Fibroblast of upper back skin (primary cell): ENCODE results near the gene GPX2.

Experiments
- DNase-seq: peaks from one replicate; pipeline ENCODE4 v3.0.0-alpha.2; 2013

GPX2 gene

DNA sequence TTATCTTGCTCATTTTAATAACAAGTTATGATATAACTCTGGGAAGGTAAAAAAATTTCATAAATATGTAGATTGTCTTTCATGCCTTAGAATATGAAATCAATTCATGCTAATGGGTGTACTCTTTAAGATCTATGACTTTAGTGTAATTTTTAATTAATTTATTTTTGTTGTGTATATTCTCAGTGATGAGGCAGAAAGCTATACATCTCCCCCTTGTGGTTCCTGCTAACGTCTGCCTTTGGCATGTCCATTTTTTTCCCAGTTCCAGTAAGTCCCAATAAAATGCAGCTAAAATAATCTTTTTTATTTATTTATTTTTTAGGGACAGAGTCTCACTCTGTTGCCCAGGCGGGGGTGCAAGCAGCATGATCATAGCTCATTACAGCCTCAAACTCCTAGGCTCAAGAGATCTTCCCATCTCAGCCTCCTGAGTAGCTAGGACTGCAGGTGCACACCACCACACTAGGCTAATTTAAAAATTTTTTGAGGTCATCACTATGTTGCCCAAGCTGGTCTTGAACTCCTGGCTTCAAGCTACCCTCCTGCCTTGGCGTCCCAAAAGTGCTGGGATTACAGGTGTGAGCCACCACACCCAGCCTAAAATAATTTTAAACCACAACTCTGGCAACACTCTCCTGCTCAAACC is 31.6 kb downstream of the GPX2 start:
- DNase-seq, result peak; percentile 12

GRCh38 chr14:64906022-64906421 is 36.5 kb downstream of the GPX2 start:
- no peak for DNase-seq

DNA sequence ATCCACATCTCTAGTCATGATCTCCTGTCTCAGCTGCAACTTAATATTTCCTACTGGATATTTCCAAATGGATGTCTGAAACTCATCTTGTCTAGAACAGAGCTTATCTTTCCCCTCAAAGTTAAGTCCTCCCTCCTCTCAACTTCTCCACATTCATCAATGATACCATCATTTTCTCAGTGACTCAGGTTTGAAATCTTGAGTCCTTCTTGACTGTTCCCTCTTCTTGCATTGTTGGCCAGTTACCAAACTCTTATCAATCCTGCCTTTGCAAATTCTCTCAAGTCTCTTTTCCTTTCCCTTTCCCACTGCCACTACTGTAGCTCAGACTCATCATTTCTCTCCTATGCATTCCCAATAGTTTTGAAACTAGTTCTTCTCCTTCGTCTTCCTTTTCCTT is 42.6 kb downstream of the GPX2 start:
- DNase-seq, result peak; percentile 25

GRCh38 chr14:64891839-64892375 is 50.6 kb downstream of the GPX2 start:
- DNase-seq, result peak; percentile 66

DNA sequence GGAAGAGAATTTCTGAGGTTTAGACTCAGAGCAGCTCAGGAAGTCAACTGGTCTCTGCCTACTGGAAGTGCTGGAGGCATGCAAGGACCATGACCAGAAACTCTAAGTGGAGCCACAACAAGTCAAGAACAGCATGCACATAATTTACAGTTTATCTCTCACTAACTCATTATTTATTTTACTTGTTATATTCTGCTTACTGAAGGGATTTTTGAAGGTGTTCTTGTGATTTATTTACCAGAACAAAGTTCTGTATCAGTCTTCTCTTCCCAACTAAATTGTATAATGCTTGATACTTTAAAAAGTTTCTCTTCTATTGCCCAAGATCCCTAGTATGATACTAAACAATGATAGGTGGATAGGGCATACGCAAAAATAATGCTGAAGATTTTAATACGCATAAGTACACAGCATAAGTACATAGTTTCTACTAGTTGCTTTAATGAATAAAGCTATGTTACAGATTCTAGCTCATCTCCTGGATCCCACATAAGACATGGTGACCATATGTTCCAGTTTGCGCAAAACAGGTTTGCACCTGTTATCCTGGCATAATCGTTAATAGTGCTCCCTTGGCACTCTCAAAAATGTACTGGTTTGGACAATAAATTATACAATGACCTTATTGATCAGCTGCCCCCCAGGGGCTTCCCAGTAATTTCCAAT is 51.2 kb downstream of the GPX2 start:
- DNase-seq, result no peak

DNA sequence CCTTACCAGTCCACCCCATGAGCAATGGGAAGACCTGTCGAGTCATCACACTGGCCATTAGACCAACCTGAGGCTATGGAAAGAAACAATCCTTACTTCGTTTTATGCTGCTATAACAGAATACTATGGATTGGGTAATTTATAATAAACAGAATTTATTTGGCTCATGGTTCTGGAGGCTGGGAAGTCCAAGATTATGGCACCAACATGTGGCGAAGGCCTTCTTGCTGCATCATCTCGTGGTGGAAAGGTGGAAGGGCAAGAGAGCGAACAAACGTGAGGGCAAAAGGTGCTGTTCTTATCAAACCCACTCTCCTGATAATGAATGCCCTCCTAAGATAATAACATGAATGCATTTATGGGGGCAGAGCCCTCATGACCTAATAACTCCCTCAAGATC is 53.2 kb downstream of the GPX2 start:
- no peak for DNase-seq
